ENCODE results near the gene ZNF214.

The ZNF214 gene

GRCh38 chr11:7020183-7020917 lies at the start of gene ZNF214, which contains the start of gene NLRP14:
Gene ZNF214 (minus strand): TSS chr11:7020346. CDS start chr11:7002835, 17,511 bp downstream.
Gene NLRP14 (plus strand): TSS chr11:7020479. CDS start chr11:7038587, 18,108 bp downstream.
- DNase-seq (ENCODE audit: low spot score): peak; percentile 15

GRCh38 chr11:7062534-7062933 lies 42.4 kb upstream of the ZNF214 start:
- no peak for DNase-seq (ENCODE audit: low spot score)

DNA sequence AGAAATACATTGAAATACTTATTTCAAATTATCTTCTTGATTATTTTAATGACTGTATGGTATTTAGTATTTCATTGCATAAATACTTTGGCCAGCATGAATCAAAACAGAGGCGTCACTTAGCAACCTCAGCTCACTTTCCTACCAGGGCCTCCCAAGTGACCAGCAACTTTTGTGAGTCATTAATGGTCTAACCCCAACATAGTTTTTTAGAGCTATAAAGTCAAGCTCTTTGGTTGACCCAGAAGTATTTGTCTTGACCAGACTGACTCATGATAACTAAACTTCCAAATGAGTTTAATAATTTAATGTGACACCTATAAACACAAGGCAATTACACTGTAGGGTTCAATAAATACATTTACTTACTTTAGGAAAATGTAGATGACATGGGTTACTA lies 40.7 kb upstream of the ZNF214 start:
- DNase-seq (ENCODE audit: low spot score): no peak

GRCh38 chr11:7057641-7058040 lies 37.5 kb upstream of the ZNF214 start:
- DNase-seq (ENCODE audit: low spot score): no peak

- no peak for DNase-seq (ENCODE audit: low spot score)
These were observed 36.8 kb upstream of the ZNF214 start for GRCh38 chr11:7056828-7057513.

- DNase-seq (ENCODE audit: low spot score): no peak
These were observed 30.0 kb upstream of the ZNF214 start for GRCh38 chr11:7050191-7050590.

DNA sequence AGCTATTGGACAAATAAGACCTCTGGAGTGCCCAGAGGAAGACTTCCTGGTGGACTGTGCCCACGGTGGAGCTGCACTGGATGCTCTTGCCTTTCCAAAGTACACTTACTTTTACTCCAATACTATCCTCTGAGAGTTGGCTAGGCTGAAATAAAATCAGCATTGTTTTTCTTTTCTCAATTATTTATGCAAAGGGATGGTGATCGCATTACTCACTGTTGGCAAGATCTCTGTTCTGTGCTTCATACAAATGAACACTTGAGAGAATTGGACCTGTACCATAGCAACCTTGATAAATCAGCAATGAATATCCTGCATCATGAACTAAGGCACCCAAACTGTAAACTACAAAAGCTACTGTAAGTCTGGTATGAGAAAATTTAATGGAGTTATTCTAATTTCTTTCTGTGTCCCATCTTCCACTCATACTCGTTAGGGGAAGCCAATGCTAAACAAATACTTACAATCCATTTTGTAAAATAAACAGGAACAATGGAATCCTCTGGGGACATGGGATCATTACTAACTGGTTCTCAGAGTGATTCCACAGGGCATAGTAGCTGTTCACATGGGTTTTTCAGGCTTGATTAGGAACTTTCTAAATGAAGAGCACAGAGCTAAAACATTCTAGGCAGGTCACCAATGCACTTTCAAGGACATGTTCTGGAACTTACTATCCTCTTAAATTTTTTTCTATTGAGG lies 26.5 kb upstream of the ZNF214 start:
- DNase-seq (ENCODE audit: low spot score): no peak

GRCh38 chr11:7034019-7034418 lies 13.9 kb upstream of the ZNF214 start:
- DNase-seq (ENCODE audit: low spot score): no peak

GRCh38 chr11:7032692-7033091 lies 12.5 kb upstream of the ZNF214 start:
- no peak for DNase-seq (ENCODE audit: low spot score)

GRCh38 chr11:7031471-7031871 lies 11.3 kb upstream of the ZNF214 start:
- DNase-seq (ENCODE audit: low spot score): no peak

- DNase-seq (ENCODE audit: low spot score): no peak
These were observed 10.7 kb upstream of the ZNF214 start for GRCh38 chr11:7030836-7031235.

DNA sequence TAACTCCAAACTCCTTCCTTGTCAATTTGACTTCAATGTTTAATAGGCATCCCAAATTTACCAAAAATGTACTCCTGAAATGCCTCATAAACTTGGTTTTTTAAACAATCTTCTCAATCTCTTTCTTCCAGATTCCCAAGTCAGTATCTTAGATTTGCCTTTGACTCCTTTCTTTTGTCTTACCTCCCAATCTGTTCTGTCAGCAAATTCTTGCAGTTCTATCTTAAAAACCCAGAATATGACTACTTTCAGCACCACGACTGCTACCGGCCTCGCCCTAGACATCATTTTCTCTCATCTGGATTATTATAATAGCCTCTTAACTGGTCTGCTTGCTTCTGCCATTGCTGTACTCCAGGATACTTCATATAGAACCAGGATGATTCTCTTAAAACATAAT lies 8.0 kb upstream of the ZNF214 start:
- DNase-seq (ENCODE audit: low spot score): no peak

DNA sequence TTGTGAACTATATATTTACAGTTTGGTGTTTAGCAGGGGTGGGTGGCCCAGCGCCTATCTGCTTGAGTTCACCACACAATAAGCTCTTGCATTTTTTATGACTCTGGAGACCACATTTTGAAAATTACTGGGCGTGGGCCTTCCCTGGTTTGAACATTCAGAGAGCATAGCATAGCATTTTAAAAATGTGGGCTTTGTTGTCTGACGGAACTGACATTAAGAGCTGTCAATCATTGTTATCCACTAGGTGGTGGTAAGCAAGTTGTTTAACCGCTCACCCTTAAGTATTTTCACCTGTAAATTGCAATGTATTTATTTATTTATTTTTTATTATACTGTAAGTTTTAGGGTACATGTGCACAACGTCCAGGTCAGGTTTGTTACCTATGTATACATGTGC lies 1.2 kb upstream of the ZNF214 start:
- no peak for DNase-seq (ENCODE audit: low spot score)

- DNase-seq (ENCODE audit: low spot score): peak; percentile 2
These were observed 505 bp downstream of the ZNF214 start for GRCh38 chr11:7019500-7020182.

- DNase-seq (ENCODE audit: low spot score): no peak
These were observed 4.1 kb downstream of the ZNF214 start for GRCh38 chr11:7016011-7016410.

DNA sequence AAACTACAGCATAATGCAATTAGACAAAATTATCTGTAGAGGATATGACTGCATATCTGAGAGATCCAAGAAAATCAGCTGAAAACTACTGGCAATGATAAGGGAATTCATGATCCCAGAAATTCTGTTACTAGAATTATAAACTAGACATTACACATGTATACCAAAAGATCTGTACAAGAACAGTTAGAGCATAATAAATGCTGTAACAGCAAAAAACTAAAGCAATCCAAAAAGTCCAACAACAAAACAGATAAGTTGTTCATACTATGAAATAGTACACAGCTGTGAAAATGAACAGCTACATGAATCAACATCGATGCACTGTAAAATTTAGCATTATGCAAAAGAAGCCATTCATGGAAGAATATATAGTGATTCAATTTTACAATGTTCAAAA lies 6.0 kb downstream of the ZNF214 start:
- DNase-seq (ENCODE audit: low spot score): no peak

DNA sequence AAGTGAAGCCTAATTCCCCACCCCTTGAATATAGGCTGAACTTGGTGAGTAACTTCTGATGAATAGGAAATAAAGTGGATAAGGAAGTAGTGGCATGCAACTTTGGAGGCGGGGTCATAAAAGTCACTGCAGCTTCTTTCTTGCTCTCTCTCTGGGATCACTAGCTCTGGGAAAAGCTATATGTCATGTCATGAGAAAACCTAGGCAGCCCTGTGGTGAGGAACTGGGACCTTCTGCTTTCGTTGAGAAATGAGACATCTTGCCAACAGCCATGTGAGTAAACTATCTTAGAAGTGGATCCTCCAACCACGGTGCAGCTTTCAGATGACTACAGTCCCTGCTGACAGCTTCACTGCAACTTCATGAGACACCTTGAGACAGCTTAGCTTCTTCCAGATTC lies 15.7 kb downstream of the ZNF214 start:
- DNase-seq (ENCODE audit: low spot score): no peak

DNA sequence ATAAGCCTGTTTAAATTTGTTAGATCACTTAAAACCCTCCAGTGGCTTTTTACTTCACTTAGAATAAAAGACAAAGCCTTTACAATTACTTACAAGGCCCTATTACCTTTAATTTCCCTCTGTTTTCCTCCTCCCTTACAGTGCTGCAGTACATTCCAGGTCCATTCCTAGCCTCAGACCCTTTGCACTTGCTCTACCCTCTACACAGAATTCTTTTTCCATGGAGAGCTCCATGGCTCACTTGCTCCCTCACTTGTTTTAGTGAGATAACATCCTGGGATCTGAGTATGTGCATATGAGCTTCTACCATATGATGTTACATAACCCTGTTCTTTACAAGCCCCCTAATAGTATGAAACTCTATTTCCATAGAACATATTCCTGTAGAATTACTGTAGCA lies 24.4 kb downstream of the ZNF214 start:
- no peak for DNase-seq (ENCODE audit: low spot score)

GRCh38 chr11:6992457-6993417 lies 27.4 kb downstream of the ZNF214 start:
- no peak for DNase-seq (ENCODE audit: low spot score)

DNA sequence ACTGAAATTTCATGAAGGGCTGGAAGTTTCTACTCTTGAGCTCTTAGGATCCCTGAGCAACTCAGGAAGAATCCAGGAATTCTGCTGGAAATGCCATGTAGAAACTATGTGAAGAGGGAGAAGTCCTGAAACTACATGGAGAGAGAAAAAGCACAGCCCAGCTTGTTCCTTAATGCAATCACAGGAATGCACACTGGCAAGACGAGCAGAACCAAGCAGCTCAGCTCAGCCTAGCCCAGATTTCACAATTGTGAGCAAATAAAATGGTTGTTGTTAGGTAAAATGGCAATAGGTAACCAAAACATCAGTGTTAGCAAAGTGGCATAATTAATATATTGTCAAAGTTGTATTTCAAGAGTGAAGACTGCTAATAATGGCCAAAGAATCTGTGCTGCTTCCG lies 28.1 kb downstream of the ZNF214 start:
- no peak for DNase-seq (ENCODE audit: low spot score)

DNA sequence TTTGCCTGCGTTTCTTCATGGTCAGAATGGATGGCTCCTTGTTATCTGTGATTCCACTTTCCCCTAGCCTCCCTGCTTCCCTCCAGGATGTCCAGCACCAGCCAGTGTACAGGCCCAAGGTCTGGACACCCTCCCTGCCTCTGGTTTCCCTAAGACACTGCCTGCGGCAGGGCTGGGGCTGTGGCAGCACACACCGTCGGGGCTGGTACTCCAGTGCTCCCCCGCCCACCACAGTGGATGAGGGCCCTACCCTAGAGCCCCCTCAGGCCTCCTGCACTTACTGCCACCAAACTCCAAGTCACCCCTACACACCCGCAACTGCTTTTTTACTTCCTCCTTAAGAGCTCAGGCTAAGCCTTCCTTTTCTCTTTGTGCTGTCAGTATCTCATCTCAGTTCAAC lies 28.9 kb downstream of the ZNF214 start:
- no peak for DNase-seq (ENCODE audit: low spot score)
